GM19467 (cell line): Measurements from ENCODE around the gene YIPF4.
"Not testable (repeated sequence)": the region's sequence is repeated elsewhere in the genome, so short reads cannot be mapped to it uniquely, and the experiment has no call there.

Experiments used
- ATAC-seq: cut with Tn5 transposase; IDR thresholded peaks from one replicate; pipeline ENCODE4 v1.9.1; 2021; ENCODE audit warnings: mild to moderate bottlenecking, moderate library complexity; ENCODE audit not compliant: unreplicated experiment

YIPF4 gene

GRCh38 chr2:32277674-32278477 lies at the start of gene YIPF4:
Gene YIPF4 (plus strand): TSS chr2:32277904. CDS start chr2:32278156, 252 bp downstream.
- ATAC-seq: peak; percentile 99

DNA sequence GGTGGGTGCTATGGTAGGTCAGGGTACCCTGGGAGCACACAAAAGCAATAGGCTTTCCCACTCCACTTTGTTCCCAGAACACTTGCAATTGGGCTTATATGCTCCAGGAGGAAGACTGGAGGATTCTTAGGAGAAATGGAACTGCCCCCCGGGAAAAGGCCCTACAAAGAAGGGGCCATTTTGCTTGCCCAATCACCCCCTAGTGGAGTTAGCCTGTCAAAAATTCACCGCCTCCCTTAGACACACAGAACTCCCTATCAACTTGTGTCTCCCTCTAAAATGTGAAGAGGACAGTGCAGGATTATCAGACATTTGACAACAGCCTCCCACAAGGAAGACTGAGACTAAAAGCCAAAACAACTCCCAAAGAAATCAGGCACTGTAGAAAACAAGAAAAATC lies 49.5 kb upstream of the YIPF4 start:
- no peak for ATAC-seq

GRCh38 chr2:32229635-32230034 lies 48.1 kb upstream of the YIPF4 start:
- no peak for ATAC-seq

DNA sequence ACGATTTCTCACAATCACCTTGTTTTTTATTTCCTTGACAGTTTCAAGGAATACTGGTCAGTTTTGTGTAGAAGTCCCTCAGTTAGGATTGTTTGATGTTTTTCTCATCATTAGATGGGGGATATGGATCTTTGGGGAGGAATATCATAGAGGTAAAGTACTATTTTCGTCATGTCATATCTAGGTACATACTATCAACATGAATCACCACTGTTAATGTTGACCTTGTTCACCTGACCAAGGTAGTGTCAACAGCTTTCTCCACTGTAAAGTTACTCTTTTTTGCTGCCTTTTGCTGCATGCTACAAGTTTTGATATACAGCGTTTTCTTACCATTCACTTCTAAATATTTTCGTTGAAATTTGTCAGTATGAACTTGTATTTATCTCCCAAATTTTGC lies 45.7 kb upstream of the YIPF4 start:
- no peak for ATAC-seq

- no peak for ATAC-seq
Measured at GRCh38 chr2:32235315-32235714, 42.4 kb upstream of the YIPF4 start.

- no peak for ATAC-seq
Measured at GRCh38 chr2:32237488-32237887, 40.2 kb upstream of the YIPF4 start.

DNA sequence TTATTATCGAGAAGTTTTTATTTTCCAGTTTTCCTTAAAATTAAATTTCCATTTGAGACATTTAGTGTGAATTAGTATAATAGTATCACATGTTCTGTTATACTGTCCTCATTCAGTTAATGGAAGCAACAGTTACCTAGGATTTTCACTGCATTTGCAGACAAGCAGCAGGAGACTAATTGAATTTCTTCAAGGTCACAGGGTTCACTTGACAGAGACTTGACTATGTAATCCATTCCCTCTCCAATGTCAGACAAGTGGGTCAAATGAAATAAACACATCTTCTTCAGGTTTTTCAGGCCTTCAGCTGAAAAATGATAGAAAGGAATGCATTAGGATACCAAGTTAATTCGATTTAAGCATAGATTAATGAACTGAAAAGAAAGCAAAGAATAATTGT lies 39.7 kb upstream of the YIPF4 start:
- no peak for ATAC-seq

DNA sequence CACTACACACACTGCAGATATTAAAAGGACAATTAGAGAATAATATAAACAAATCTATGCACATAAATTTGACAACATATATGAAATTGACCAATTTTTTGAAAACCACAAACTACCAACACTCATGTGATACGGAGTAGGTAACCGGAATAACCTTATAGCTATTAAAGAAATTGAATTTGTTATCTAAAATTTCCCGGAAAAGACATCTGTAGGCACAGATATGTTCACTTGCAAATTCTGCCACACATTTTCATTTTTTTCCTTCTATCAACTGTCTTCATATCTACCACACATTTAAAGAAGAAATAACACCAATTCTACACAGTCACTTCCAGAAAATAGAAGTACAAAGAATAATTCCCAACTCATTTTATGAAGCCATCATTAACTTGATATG lies 35.4 kb upstream of the YIPF4 start:
- no peak for ATAC-seq

GRCh38 chr2:32246911-32247310 lies 30.8 kb upstream of the YIPF4 start:
- no peak for ATAC-seq

DNA sequence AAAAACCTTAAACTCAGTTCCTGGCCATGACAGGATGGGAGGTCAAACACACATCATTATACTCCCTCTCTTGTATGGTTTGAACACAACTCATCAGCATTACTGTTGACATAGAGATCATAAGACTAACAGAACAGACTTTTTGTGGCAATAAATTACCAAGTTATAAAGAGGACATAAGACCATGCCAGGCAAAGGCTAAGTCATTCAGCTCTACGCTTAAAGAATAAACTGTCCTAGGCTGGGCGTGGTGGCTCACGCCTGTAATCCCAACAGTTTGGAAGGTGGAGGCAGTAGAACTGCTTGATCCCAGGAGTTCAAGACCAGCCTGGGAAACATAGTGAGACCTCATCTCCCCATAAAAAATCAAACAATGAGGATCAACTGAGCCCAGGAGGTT lies 29.4 kb upstream of the YIPF4 start:
- no peak for ATAC-seq

- ATAC-seq: no peak
Measured at GRCh38 chr2:32249731-32250236, 27.9 kb upstream of the YIPF4 start.

DNA sequence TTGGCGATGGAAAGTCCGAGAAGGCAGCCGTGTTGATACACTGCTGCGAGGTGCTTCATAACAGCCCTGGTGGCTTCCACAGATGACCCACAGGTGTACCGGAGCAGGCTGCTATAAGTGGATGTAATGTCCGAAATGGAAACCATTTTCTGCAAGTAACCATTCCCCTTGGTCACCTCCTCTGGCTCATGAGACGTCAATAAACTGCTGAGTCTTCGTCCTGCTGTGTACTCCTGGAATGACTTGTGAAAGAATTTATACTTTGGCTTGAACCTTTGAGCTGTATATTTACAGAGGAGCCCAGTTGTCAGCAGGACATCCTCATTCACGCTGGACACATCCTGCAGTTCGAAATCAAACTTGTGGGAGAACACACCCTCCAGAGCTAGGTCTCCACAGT lies 27.4 kb upstream of the YIPF4 start:
- no peak for ATAC-seq

DNA sequence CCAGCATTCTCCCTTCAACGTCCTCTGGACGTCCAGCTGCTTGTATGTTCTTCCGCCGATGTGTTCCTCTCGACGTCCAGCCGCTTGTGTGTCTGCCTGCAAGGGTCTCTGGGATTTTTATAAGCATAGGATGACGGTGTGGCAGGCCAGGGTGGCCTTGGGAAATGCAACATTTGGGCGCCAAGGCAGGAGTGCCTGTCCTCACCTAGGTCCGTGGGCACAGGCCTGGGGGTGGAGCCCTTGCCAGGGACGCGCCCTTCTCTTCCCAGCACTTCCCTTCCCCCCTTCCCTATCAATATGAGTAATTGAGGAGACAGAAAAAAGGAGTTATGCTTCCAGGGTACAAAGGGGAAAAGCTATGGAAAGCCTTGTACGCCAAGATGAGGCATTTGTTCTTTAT lies 19.5 kb upstream of the YIPF4 start:
- ATAC-seq: no peak

GRCh38 chr2:32260376-32260775 lies 17.3 kb upstream of the YIPF4 start:
- no peak for ATAC-seq

DNA sequence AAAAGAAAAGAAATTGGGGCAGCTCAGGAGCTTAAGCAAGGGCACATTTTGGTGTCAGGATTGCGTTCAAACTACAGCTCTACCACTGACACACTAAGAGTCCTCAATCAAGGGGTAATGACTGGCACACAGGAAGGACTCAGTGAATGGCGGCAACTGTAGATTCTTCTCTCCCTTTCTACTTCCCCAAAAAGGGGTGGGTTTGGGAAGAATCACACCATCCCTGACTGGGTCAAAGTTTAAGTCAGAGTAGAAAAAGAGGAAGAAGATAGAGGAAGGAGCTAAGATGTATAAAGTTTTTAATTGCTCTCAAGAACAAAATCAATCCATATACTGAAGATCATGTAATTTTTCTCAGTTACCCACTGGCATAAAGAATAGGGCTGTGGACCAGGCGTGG lies 15.6 kb upstream of the YIPF4 start:
- ATAC-seq: no peak

- ATAC-seq: peak; percentile 78
Measured at GRCh38 chr2:32264422-32265105, 13.1 kb upstream of the YIPF4 start, which contains the start of gene NLRC4. Gene NLRC4 (minus strand): TSS chr2:32264886. CDS start chr2:32256775, 8,111 bp downstream.

DNA sequence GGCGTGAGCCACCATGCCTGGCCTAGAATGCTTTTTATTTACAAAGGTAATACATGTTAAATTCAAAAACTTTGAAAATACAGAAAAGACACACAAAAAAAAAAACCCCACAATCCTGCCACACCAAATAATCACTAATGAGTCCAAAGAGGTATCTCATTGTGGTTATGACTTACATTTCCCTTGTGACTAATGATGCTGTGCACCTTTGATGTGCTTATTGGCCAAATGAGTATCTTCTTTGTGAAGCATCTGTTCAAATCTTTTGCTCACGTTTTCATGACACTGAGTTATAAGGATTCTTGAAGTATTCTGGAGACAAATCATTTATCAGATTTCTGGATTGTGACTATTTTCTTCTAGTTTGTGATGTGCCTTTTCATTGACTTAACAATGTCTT lies 6.6 kb upstream of the YIPF4 start:
- ATAC-seq: no peak

- no peak for ATAC-seq
Measured at GRCh38 chr2:32272279-32272678, 5.4 kb upstream of the YIPF4 start.

GRCh38 chr2:32274289-32274688 lies 3.4 kb upstream of the YIPF4 start:
- no peak for ATAC-seq

- not testable (repeated sequence) for ATAC-seq
Measured at GRCh38 chr2:32275790-32276189, 1.9 kb upstream of the YIPF4 start.

DNA sequence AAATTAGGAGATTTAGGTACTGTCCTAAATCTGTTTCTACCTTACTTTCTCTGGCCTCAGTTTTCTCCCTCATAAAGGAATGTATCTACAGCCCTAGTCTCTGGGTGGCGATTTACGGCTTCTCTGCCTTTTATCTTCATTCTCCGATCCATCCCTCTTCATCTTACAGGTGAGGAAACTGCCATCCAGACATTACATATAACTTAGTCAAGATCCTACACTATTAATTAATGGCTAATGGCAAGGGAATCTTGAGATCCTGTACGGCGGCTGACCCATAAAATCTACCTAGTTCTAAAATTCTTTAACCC lies 386 bp upstream of the YIPF4 start:
- peak; percentile 10 for ATAC-seq

DNA sequence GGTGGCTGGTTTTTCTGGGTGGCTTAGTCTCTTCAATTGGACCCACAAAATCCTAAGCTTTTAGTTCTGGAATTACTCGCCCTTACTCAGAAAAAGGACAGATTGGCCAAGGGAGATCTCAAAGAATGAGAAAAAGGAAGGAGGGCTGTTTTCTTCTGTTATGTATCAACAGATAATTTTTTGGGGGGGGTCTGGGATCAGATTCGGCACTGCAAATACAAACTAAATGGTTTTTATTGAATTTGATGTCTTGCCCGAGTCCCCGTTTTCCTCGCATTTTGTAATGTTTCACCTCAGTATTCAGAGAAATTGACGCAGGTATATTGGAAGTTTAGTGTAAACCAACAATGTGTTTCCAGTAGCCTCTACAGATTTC lies 762 bp downstream of the YIPF4 start:
- ATAC-seq: no peak
